Measurements from ENCODE around the gene CGN. TPM values are rescaled to one million over a fixed set of nuclear protein-coding genes. Genes with fewer than 3 reads are reported as not detected.

Gene CGN
- total and polyA plus RNA-seq, 3 donors from 2014 or later: 25.7 to 31.6 (median 25.9) TPM

- Histone ChIP-seq H3K4me1 (peaks cover 2% of the 10 kb centered on the region), H3K4me3 (no peak overlapping the region), H3K36me3 (ENCODE audit: low read depth, missing control alignments) (no peaks in the 10 kb centered on the region), H3K9me3 (no peaks in the 10 kb centered on the region), H3K27me3 (no peaks in the 10 kb centered on the region), H3K27ac (no peak overlapping the region)
- 76 to 80% methylated on average over 5 of the region's 5 CpGs for WGBS, 2 donors
- TF ChIP-seq, protein P1, sequence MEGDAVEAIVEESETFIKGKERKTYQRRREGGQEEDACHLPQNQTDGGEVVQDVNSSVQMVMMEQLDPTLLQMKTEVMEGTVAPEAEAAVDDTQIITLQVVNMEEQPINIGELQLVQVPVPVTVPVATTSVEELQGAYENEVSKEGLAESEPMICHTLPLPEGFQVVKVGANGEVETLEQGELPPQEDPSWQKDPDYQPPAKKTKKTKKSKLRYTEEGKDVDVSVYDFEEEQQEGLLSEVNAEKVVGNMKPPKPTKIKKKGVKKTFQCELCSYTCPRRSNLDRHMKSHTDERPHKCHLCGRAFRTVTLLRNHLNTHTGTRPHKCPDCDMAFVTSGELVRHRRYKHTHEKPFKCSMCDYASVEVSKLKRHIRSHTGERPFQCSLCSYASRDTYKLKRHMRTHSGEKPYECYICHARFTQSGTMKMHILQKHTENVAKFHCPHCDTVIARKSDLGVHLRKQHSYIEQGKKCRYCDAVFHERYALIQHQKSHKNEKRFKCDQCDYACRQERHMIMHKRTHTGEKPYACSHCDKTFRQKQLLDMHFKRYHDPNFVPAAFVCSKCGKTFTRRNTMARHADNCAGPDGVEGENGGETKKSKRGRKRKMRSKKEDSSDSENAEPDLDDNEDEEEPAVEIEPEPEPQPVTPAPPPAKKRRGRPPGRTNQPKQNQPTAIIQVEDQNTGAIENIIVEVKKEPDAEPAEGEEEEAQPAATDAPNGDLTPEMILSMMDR (IDR thresholded peaks at IDR 0.05): no peak
- no peak for TF ChIP-seq POLR2A (IDR thresholded peaks at IDR 0.05)
- intact Hi-C loops (cut with DNase I; ENCODE audit: low total_unique reads): no loop called here
- no peak for DNase-seq
Observed at GRCh38 chr1:151523326-151523725, 12.1 kb downstream of the CGN start.

- Histone ChIP-seq H3K9me3 (no peaks in the 10 kb centered on the region), H3K4me3 (no peak overlapping the region), H3K27ac (no peak overlapping the region), H3K27me3 (no peaks in the 10 kb centered on the region), H3K36me3 (ENCODE audit: low read depth, missing control alignments) (no peaks in the 10 kb centered on the region), H3K4me1 (peaks cover 2% of the 10 kb centered on the region)
- 89 to 93% methylated on average over 7 of the region's 7 CpGs for WGBS, 2 donors
- TF ChIP-seq, protein P1 (IDR thresholded peaks at IDR 0.05): no peak
- TF ChIP-seq POLR2A (IDR thresholded peaks at IDR 0.05): no peak
- no peak for DNase-seq
- intact Hi-C loops (cut with DNase I; ENCODE audit: low total_unique reads): no loop called here
Observed at GRCh38 chr1:151524736-151525135, 13.5 kb downstream of the CGN start.

DNA sequence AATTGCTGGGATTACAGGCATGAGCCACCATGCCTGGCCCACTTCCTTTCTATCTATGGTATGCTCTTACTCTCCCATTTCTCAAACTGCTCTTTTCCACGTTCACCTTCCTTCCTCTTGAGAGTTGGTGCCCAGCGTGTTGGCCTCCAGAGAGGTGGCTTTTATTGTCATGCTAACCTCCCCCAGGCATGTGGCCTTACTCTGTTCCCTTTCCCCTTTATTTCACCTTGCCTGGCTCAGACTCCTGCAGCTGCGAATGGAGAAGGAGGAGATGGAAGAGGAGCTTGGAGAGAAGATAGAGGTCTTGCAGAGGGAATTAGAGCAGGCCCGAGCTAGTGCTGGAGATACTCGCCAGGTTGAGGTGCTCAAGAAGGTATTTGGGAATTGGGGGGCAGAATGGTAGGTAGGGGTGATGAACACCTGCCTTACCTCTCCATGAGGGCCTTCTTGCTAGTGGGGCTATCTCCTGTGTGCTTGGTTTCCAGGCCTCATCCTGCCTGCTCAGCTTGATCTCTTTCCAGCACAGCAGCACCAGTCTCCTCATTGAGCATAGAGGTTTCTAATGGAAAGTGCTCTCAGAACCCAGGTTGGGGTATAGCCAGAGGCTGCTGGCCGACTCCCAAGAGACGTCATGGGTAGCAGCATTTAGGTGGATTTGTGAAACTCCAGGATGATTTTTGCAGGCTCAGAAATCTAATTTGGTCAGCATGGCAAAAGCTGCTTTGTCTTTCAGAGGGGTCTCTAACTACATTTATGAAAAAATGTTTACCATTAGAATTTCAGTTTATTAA is 15.7 kb downstream of the CGN start:
- TF ChIP-seq, protein P1 (IDR thresholded peaks at IDR 0.05): no peak
- TF ChIP-seq POLR2A (IDR thresholded peaks at IDR 0.05): no peak
- DNase-seq: no peak
- no peak overlapping the region for H3K27ac ChIP-seq
- H3K27me3 ChIP-seq: no peaks in the 10 kb centered on the region
- intact Hi-C loops (cut with DNase I; ENCODE audit: low total_unique reads): no loop called here
- H3K4me1 ChIP-seq: no peaks in the 10 kb centered on the region
- no peak overlapping the region for H3K4me3 ChIP-seq
- WGBS, 2 donors: 84 to 90% methylated on average over 7 of the region's 7 CpGs
- H3K9me3 ChIP-seq: no peaks in the 10 kb centered on the region
- H3K36me3 ChIP-seq (ENCODE audit: low read depth, missing control alignments): no peaks in the 10 kb centered on the region

GRCh38 chr1:151529211-151529702 is 18.1 kb downstream of the CGN start:
- WGBS, 2 donors: 90 to 96% methylated on average over 11 of the region's 11 CpGs
- Histone ChIP-seq H3K4me1 (no peaks in the 10 kb centered on the region), H3K4me3 (no peak overlapping the region), H3K36me3 (ENCODE audit: low read depth, missing control alignments) (no peaks in the 10 kb centered on the region), H3K27me3 (no peaks in the 10 kb centered on the region), H3K27ac (no peak overlapping the region), H3K9me3 (no peaks in the 10 kb centered on the region)
- TF ChIP-seq, protein P1 (IDR thresholded peaks at IDR 0.05): no peak
- TF ChIP-seq POLR2A (IDR thresholded peaks at IDR 0.05): no peak
- no peak for DNase-seq
- intact Hi-C loops (cut with DNase I; ENCODE audit: low total_unique reads): no loop called here
